GM23248 (cell line): Measurements from ENCODE around the gene SMOC2.

Source experiments
- EZH2 ChIP-seq: fragments of 200-600 bp; sonication (generic); IDR thresholded peaks from 2 replicates; pipeline ENCODE4 v1.6.1; 2018; ENCODE audit warnings: antibody characterized with exemption, mild to moderate bottlenecking; ENCODE audit not compliant: insufficient read depth, poor library complexity, severe bottlenecking
- EZH2phosphoT487 ChIP-seq: fragments of 200-600 bp; sonication (generic); IDR thresholded peaks from 2 replicates; pipeline ENCODE4 v1.6.1; 2018; ENCODE audit warnings: antibody characterized with exemption, moderate library complexity, mild to moderate bottlenecking, low read depth; ENCODE audit not compliant: insufficient read depth

DNA sequence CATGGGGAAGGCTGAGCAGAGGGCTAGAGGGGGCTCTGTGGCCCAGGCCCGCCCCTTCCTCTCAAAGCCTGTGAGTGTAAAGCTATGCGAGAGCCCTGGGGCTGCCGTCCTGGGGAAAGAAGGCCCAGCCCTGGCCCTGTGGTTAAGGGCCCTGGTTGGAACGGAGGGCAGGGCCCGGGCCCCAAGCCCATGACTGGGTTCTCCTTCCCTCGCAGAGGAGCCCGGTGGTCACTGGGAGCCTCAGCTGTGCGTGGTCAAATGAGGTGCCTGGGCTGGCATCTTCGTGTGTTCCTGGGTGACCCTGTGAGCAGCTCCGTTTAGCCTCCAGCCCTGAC is 56.0 kb downstream of the SMOC2 start:
- no peak for TF ChIP-seq EZH2
- TF ChIP-seq EZH2phosphoT487 = no peak
